HG02610 (cell line): Measurements from ENCODE around the gene MRPL34.

Experiments used
- ATAC-seq: cut with Tn5 transposase; IDR thresholded peaks from one replicate; pipeline ENCODE4 v1.9.1; 2021; ENCODE audit warnings: mild to moderate bottlenecking, moderate library complexity; ENCODE audit not compliant: unreplicated experiment

Gene MRPL34

GRCh38 chr19:17340302-17340870, 34.7 kb downstream of the MRPL34 start:
- no peak for ATAC-seq

- ATAC-seq, result no peak
Observed at GRCh38 chr19:17340871-17341357, 35.2 kb downstream of the MRPL34 start.

GRCh38 chr19:17341386-17341785, 35.7 kb downstream of the MRPL34 start:
- ATAC-seq, result no peak

- no peak for ATAC-seq
Observed at GRCh38 chr19:17341845-17342244, 36.2 kb downstream of the MRPL34 start.

GRCh38 chr19:17346109-17346671, 40.5 kb downstream of the MRPL34 start:
- ATAC-seq, result peak; percentile 44

- no peak for ATAC-seq
Observed at GRCh38 chr19:17347361-17347760, 41.7 kb downstream of the MRPL34 start.

GRCh38 chr19:17347877-17348276, 42.2 kb downstream of the MRPL34 start:
- no peak for ATAC-seq

GRCh38 chr19:17348700-17349099, 43.0 kb downstream of the MRPL34 start:
- ATAC-seq, result no peak

GRCh38 chr19:17351815-17352435, 46.3 kb downstream of the MRPL34 start:
- ATAC-seq, result no peak

- no peak for ATAC-seq
Observed at GRCh38 chr19:17352608-17353280, 47.1 kb downstream of the MRPL34 start.

GRCh38 chr19:17353386-17353785, 47.7 kb downstream of the MRPL34 start:
- no peak for ATAC-seq
